ENCODE measurements around the gene DGCR6L.

DNA sequence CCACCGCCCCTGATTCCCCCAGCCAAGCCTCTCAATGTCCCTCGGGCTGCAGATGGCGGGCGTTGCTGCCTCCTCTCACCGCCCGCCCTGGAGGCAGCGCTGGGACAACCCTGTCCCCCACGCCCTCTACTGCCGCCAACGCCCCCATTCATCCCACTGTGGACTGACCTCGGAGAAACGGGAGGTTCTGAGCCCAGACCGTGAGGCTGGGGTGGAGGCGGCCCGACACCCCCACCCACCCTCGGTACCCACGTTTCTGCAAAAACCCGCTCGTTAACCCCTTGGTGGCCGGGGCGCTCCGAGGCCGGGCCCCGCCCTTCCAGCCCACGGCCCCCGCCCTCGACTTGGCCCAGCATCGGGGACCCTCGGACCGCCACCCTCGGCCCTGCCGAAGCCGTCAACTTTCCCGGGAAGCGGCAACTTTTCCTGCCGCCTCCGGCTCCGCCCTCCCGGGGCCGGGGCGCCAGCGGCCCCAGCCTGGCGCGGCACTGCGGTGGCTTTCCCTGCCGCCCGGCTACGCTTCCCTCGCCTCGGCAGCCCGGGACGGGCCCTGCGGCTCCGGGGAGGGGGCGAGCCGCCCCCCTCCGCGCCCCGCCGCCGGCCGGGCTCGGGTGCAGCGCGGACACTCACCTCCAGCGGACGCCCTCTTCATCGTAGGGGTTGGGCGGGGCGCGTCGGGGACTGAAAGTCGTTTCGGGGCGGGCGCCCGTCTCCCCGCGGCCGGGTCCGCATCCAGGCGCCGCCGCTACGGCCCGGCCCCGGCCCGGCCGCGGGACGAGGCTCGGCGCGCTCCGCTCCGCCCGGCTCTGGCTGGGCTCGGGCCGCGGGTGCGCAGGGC, 52.2 kb downstream of the DGCR6L start:
- TF ChIP-seq, protein P1, sequence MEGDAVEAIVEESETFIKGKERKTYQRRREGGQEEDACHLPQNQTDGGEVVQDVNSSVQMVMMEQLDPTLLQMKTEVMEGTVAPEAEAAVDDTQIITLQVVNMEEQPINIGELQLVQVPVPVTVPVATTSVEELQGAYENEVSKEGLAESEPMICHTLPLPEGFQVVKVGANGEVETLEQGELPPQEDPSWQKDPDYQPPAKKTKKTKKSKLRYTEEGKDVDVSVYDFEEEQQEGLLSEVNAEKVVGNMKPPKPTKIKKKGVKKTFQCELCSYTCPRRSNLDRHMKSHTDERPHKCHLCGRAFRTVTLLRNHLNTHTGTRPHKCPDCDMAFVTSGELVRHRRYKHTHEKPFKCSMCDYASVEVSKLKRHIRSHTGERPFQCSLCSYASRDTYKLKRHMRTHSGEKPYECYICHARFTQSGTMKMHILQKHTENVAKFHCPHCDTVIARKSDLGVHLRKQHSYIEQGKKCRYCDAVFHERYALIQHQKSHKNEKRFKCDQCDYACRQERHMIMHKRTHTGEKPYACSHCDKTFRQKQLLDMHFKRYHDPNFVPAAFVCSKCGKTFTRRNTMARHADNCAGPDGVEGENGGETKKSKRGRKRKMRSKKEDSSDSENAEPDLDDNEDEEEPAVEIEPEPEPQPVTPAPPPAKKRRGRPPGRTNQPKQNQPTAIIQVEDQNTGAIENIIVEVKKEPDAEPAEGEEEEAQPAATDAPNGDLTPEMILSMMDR (IDR thresholded peaks at IDR 0.05), result no peak
- TF ChIP-seq RELA (CRISPR knock-in tag; IDR thresholded peaks at IDR 0.05; ENCODE audit: borderline replicate concordance) (no peak), TEAD1 (CRISPR knock-in tag; IDR thresholded peaks at IDR 0.05) (no peak), NR1H2 (CRISPR knock-in tag; IDR thresholded peaks at IDR 0.05) (no peak), ZNF121 (CRISPR knock-in tag; IDR thresholded peaks at IDR 0.05) (no peak), SMAD3 (CRISPR knock-in tag; IDR thresholded peaks at IDR 0.05; ENCODE audit: borderline replicate concordance) (no peak)
- TF ChIP-seq, protein P2, sequence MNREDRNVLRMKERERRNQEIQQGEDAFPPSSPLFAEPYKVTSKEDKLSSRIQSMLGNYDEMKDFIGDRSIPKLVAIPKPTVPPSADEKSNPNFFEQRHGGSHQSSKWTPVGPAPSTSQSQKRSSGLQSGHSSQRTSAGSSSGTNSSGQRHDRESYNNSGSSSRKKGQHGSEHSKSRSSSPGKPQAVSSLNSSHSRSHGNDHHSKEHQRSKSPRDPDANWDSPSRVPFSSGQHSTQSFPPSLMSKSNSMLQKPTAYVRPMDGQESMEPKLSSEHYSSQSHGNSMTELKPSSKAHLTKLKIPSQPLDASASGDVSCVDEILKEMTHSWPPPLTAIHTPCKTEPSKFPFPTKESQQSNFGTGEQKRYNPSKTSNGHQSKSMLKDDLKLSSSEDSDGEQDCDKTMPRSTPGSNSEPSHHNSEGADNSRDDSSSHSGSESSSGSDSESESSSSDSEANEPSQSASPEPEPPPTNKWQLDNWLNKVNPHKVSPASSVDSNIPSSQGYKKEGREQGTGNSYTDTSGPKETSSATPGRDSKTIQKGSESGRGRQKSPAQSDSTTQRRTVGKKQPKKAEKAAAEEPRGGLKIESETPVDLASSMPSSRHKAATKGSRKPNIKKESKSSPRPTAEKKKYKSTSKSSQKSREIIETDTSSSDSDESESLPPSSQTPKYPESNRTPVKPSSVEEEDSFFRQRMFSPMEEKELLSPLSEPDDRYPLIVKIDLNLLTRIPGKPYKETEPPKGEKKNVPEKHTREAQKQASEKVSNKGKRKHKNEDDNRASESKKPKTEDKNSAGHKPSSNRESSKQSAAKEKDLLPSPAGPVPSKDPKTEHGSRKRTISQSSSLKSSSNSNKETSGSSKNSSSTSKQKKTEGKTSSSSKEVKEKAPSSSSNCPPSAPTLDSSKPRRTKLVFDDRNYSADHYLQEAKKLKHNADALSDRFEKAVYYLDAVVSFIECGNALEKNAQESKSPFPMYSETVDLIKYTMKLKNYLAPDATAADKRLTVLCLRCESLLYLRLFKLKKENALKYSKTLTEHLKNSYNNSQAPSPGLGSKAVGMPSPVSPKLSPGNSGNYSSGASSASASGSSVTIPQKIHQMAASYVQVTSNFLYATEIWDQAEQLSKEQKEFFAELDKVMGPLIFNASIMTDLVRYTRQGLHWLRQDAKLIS (CRISPR knock-in tag; IDR thresholded peaks at IDR 0.05; ENCODE audit: borderline replicate concordance), result no peak
- TF ChIP-seq, protein P3, sequence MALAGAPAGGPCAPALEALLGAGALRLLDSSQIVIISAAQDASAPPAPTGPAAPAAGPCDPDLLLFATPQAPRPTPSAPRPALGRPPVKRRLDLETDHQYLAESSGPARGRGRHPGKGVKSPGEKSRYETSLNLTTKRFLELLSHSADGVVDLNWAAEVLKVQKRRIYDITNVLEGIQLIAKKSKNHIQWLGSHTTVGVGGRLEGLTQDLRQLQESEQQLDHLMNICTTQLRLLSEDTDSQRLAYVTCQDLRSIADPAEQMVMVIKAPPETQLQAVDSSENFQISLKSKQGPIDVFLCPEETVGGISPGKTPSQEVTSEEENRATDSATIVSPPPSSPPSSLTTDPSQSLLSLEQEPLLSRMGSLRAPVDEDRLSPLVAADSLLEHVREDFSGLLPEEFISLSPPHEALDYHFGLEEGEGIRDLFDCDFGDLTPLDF (CRISPR knock-in tag; IDR thresholded peaks at IDR 0.05), result no peak

Measured in WTC11 (cell line).